GM10266 (cell line): ENCODE results near the gene ADAM22.

ENCODE experiments used
- DNase-seq: peaks from one replicate; pipeline ENCODE4 v3.0.0; 2012; ENCODE audit errors: extremely low spot score
- CTCF ChIP-seq: IDR thresholded peaks from 2 replicates; pipeline ENCODE4 v1.5.1; 2012; ENCODE audit warnings: mild to moderate bottlenecking, low read depth; ENCODE audit not compliant: control insufficient read depth, insufficient read depth; ENCODE audit errors: missing control alignments

Gene ADAM22

DNA sequence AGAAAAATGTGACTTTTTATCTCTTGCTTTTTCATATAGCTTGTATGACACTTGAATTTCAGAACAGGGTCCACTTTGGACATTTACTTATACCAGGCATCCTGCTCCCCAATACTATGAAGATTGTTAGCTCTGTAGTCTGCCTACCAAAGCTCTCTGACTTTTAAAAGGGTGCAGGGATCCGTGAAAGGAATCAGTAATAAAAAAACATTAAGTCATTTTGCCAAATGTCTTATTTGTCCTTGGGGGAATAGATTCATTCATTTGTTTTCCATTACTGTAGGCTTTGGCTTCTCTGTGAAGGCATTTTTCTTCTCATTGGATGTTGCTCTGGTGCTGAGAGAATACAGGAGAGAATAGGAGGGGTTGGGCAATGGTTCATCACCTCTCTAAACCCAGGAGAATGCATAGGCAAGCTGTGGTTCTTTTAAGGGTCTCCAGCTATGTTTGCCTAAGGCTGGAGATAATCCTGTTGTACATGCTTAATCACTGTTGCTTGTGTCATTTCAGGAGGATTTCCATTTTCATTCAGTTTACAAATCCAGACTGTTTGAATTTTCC lies 182.3 kb downstream of the ADAM22 start:
- no peak for TF ChIP-seq CTCF
- DNase-seq: no peak

GRCh38 chr7:88117325-88117724 lies 183.3 kb downstream of the ADAM22 start:
- no peak for DNase-seq
- TF ChIP-seq CTCF: no peak

DNA sequence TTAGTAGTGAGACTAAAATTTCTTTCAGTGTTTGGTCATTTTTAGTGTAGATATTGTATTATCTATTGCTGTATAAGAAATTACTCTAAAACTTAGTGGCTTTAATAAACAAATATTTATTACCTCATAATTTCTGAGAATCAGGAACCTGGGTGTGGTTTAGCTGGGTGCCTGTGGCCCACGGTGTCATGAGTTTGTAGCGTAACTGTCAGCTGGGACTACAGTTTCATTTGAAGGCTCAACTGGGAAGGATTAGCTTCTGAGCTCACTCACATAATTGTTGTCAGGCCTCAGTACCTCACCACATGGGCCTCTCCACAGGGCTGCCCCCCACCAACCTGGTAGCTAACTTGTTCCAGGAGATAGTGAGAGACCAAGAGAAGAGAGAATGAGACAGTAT lies 187.3 kb downstream of the ADAM22 start:
- TF ChIP-seq CTCF: no peak
- no peak for DNase-seq

DNA sequence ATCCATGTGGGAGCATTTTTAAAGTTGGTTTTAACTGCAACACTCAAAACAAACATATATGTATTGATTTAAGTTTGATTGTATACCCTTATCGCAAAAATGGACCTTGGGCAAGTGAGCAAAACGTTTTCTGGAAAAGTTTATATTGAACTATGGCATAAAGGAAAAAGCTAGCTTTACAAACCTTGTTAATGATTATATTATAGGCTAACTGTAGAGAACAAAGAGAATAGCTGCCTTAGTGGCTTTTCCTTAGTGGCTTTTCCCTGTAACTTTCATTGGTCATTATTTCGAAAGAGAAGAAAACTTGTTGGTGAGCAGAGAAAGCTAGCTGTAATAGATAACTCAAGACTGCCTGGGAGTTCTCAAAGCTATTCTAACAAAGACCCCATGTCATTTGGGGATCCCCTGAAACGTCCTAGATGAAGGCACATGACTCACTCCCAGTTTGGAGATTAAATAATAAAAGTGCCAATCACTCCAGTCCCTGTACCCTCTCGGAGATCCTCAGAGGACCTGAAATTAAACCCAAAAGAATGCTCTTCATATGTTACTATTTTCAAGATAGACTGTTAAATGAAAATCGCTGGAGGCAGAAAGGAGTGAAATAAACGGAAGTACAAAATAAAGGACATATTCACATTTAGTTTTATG lies 193.7 kb downstream of the ADAM22 start:
- DNase-seq: no peak
- TF ChIP-seq CTCF: no peak

GRCh38 chr7:88132725-88133124 lies 198.7 kb downstream of the ADAM22 start:
- peak; percentile 26 for DNase-seq
- TF ChIP-seq CTCF: no peak

- no peak for DNase-seq
- no peak for TF ChIP-seq CTCF
Observed at GRCh38 chr7:88140947-88141346, 206.9 kb downstream of the ADAM22 start.

DNA sequence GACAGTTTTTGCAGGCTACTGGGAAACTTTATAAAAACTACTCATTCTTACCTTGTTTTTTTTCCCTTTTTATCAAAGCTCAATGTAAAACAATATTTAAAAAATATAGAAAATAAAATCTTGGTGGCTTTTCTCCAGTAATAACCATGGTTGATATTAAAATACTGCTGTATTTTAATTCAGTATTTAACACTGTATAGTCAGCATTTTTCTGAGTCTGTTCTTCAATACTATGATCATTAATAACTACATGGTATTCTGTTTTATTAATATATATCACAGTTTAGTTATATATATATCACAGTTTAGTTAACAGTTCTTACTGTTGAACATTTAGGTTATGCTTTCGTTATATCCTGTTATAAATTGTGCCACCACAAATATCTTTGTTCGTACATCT lies 207.4 kb downstream of the ADAM22 start:
- TF ChIP-seq CTCF: no peak
- DNase-seq: no peak
